Endothelial cell of umbilical vein (primary cell): ENCODE measurements around the gene RFX1. TPM values are rescaled to one million over a fixed set of nuclear protein-coding genes. Genes with fewer than 3 reads are reported as not detected.
A peak's percentile ranks its signal among the peaks of the same experiment; 100 is the strongest.

Source experiments
- BruUV-seq: library from RNA; stranded (reverse); fragments of 400-500 nt; replicated peaks from 2 replicates; lab custom pipeline; 2021; lab: Mats Ljungman, UMichigan
- CTCF ChIA-PET: fragments of 300-600, 350-600 bp; sonication (Branson Sonifier 250); formaldehyde crosslinking; loops from one replicate; lab custom pipeline; 2021; ENCODE audit warnings: antibody characterized with exemption, inconsistent platforms; lab: Charles Lee
- POLR2A ChIA-PET: fragments of 300-600, 350-600 bp; sonication (Branson Sonifier 250); formaldehyde crosslinking; loops from one replicate; lab custom pipeline; 2021; ENCODE audit warnings: antibody characterized with exemption, inconsistent platforms; lab: Charles Lee
- DNase-seq: peaks from one replicate; pipeline ENCODE4 v3.0.0-alpha.2; 2011; ENCODE audit warnings: low read depth, low spot score
- FAIRE-seq: peaks from 2 replicates; lab custom pipeline; 2011; peaks lifted over from hg19 to GRCh38; lab: Jason Lieb, UNC
- H2AFZ ChIP-seq: 2 replicates; pipeline ENCODE4 v1.6.0; 2012; ENCODE audit warnings: low read depth, low read length, control low read depth, inconsistent platforms
- H3K27ac ChIP-seq: 2 replicates; pipeline ENCODE4 v1.5.1; 2011; ENCODE audit warnings: low read depth, mild to moderate bottlenecking, control low read depth, low read length, moderate library complexity; ENCODE audit not compliant: insufficient read depth
- H3K27me3 ChIP-seq, 2 experiments: 2 replicates each; pipeline versions ENCODE4 v1.6.0 to v1.6.1; 2011; ENCODE audit warnings: low read length in 2 of 2, mixed read lengths in 1 of 2; ENCODE audit not compliant: control insufficient read depth in 2 of 2, insufficient read depth in 2 of 2
- H3K36me3 ChIP-seq, 2 experiments: 2 replicates in 1 of 2; 3 replicates in 1 of 2; pipeline ENCODE4 v1.5.1; 2011; ENCODE audit warnings: low read length in 2 of 2, mild to moderate bottlenecking in 1 of 2, moderate library complexity in 1 of 2; ENCODE audit not compliant: control insufficient read depth in 2 of 2, insufficient read depth in 2 of 2; ENCODE audit errors: extremely low read depth in 1 of 2
- H3K4me1 ChIP-seq: 3 replicates; pipeline ENCODE4 v1.5.1; 2011; ENCODE audit warnings: mild to moderate bottlenecking, low read length; ENCODE audit not compliant: control insufficient read depth, insufficient read depth; ENCODE audit errors: extremely low read depth
- H3K4me2 ChIP-seq: 2 replicates; pipeline ENCODE4 v1.6.1; 2011; ENCODE audit warnings: low read length, control low read depth, mixed read lengths; ENCODE audit not compliant: insufficient read depth
- H3K4me3 ChIP-seq, 3 experiments: fragments of 200-600 bp in 1 of 3; sonication (generic), shearing (Covaris generic) in 1 of 3; replicated peaks in 1 of 3; 2 replicates each; pipeline ENCODE4 v1.5.1; 2011 to 2016; ENCODE audit warnings: control low read depth in 3 of 3, low read length in 3 of 3, mild to moderate bottlenecking in 2 of 3, inconsistent platforms in 1 of 3, low read depth in 1 of 3, moderate library complexity in 1 of 3; ENCODE audit not compliant: insufficient read depth in 1 of 3
- H3K79me2 ChIP-seq: 2 replicates; pipeline ENCODE4 v1.6.0; 2012; ENCODE audit warnings: low read length, inconsistent platforms; ENCODE audit not compliant: control insufficient read depth, insufficient read depth
- H3K9ac ChIP-seq: replicated peaks from 2 replicates; pipeline ENCODE3; 2011; ENCODE audit warnings: low read length, control low read depth; ENCODE audit not compliant: insufficient read depth; ENCODE audit errors: extremely low read depth
- H3K9me1 ChIP-seq: replicated peaks from 3 replicates; pipeline ENCODE4 v1.6.0; 2011; ENCODE audit warnings: mild to moderate bottlenecking, low read length; ENCODE audit not compliant: control insufficient read depth, insufficient read depth; ENCODE audit errors: extremely low read depth
- H3K9me3 ChIP-seq: replicated peaks from 2 replicates; pipeline ENCODE4 v1.5.1; 2012; ENCODE audit warnings: low read length, inconsistent platforms; ENCODE audit not compliant: control insufficient read depth, insufficient read depth
- H4K20me1 ChIP-seq: replicated peaks from 2 replicates; pipeline ENCODE3; 2011; ENCODE audit warnings: mild to moderate bottlenecking, low read length; ENCODE audit not compliant: control insufficient read depth, insufficient read depth; ENCODE audit errors: extremely low read depth
- CTCF ChIP-seq, 2 donors: IDR thresholded peaks; 1 replicate in 1 of 2; 2 replicates in 1 of 2; pipeline ENCODE4 v1.5.1; 2011; ENCODE audit warnings: low read length in 2 of 2, mild to moderate bottlenecking in 2 of 2, moderate library complexity in 2 of 2, control low read depth in 1 of 2, inconsistent platforms in 1 of 2, low read depth in 1 of 2; ENCODE audit not compliant: insufficient read depth in 1 of 2; ENCODE audit errors: extremely low read depth in 1 of 2
- EZH2 ChIP-seq: IDR thresholded peaks from 2 replicates; pipeline ENCODE4 v1.6.1; 2012; ENCODE audit warnings: borderline replicate concordance, low read depth, mild to moderate bottlenecking, moderate library complexity, low read length, inconsistent platforms; ENCODE audit not compliant: severe bottlenecking
- FOS ChIP-seq: IDR thresholded peaks from 2 replicates; pipeline ENCODE4 v1.6.1; 2011; ENCODE audit warnings: mild to moderate bottlenecking, low read length, moderate library complexity, borderline replicate concordance; ENCODE audit not compliant: insufficient read depth
- GATA2 ChIP-seq: IDR thresholded peaks from 2 replicates; pipeline ENCODE4 v1.7.0; 2011; ENCODE audit warnings: low read depth, mild to moderate bottlenecking, moderate library complexity, mixed read lengths, low read length; ENCODE audit not compliant: insufficient read length, insufficient read depth
- JUN ChIP-seq: IDR thresholded peaks from 2 replicates; pipeline ENCODE4 v1.6.1; 2011; ENCODE audit warnings: borderline replicate concordance, low read depth; ENCODE audit not compliant: insufficient read length, insufficient read depth
- MAX ChIP-seq: IDR thresholded peaks from 2 replicates; pipeline ENCODE4 v1.6.1; 2011; ENCODE audit not compliant: insufficient read depth, insufficient read length
- MYC ChIP-seq: IDR thresholded peaks from one replicate; pipeline ENCODE4 v1.6.1; 2011; ENCODE audit warnings: mild to moderate bottlenecking, low read depth, low read length
- POLR2A ChIP-seq: IDR thresholded peaks from 2 replicates; pipeline ENCODE4 v1.6.1; 2012; ENCODE audit warnings: low read depth, mild to moderate bottlenecking, control low read depth, low read length
- POLR2AphosphoS5 ChIP-seq: IDR thresholded peaks from 2 replicates; pipeline ENCODE4 v1.6.1; 2012; ENCODE audit warnings: low read depth, mild to moderate bottlenecking, control low read depth, low read length, moderate library complexity; ENCODE audit not compliant: insufficient read depth
- dilution Hi-C: fragments of 300-500 bp; cut with MboI; formaldehyde crosslinking; loops from one replicate; pipeline ENCODE4 v1.15.0; 2019; ENCODE audit warnings: low sequenced_read_pairs; ENCODE audit not compliant: extremely low pct_ligation_motif_present
- intact Hi-C: fragments of 100-400 bp; cut with micrococcal nuclease; formaldehyde crosslinking; loops from one replicate; pipeline ENCODE4 v1.10.0; 2022
- polyA plus RNA-seq, 4 experiments: library from polyadenylated mRNA; depleted of rRNA in 3 of 4; stranded (reverse) in 3 of 4; unstranded in 1 of 4; fragments of >200 nt; gene quantifications; 2 replicates each; pipeline versions ENCODE4 v1.2.1 to v1.2.3, GENCODE V29; 2011 to 2012; ENCODE audit warnings: missing spikeins in 1 of 4
- total RNA-seq: library from RNA; stranded (reverse); gene quantifications from 2 replicates; pipeline ENCODE4 v1.2.3, GENCODE V29; 2021

The RFX1 gene
- total and polyA plus RNA-seq, 2 donors (not counting 3 experiments of a cell fraction or from before 2014, with no cell fraction given), result 2.3 to 14.7 TPM

DNA sequence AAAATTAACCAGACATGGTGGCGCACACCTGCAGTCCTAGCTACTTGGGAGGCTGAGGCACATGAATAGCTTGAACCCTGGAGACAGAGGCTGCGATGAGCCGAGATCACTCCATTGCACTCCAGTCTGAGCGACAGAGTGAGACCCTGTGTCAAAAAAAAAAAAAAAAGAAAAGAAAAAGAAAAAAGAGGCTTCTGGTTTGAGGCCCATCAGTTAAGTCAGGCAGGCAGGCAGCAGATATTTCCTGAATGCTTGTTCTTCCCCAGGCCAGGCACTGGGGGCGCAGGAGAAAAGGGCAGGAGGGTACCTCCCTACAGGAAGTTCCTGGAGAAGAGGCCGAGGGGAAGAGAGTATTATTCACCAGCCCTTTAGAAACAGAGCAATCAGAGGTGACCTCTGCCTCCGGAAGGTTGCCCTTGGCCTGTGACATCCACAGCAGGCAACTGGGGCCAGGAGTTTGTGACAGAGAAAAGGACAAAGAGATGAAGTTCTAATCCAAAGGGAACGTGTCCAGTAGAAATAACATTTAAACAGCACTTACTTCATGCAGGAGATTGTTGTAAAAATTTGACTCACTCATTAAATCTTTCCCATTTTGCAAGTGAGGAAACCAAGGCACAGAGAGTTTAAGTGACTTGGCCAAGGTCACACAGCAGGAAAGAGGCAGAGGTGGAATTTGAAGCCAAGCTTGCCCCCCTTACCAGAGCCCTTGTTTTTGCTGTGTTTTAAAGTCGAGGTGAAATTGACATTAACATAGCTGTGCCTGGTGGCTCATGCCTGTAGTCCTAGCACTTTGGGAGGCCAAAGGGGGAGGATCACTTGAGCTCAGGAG lies 17.5 kb upstream of the RFX1 start:
- no peak overlapping the region for H2AFZ ChIP-seq
- DNase-seq (peak; percentile 83), FAIRE-seq (peak; percentile 92)
- ChIA-PET CTCF (interaction anchor here (0.6 to 2.7 kb wide), 9 partner anchors 8 to 118 kb away, joined by 3 to 25 read pairs (median 4); partner anchors contain the start of genes IL27RA and RFX1), POLR2A (no interaction called here)
- no peaks in the 10 kb centered on the region for H3K79me2 ChIP-seq
- H3K27me3 ChIP-seq, result peaks cover 0 to 5% of the 10 kb centered on the region in 2 experiments
- H3K9ac ChIP-seq, result no peak overlapping the region
- no peaks in the 10 kb centered on the region for H3K36me3 ChIP-seq
- no peak overlapping the region for H3K4me2 ChIP-seq
- no peak for TF ChIP-seq EZH2
- no peak for TF ChIP-seq POLR2A
- no peak for TF ChIP-seq MAX
- no peak for TF ChIP-seq MYC
- TF ChIP-seq JUN, result no peak
- peak in 1 of 2 donors; percentile 48 for TF ChIP-seq CTCF (IDR thresholded peaks at IDR 0.05; ENCODE audit: extremely low read depth in 1 of 2, insufficient read depth in 1 of 2, low read depth in 1 of 2, low read length in 2 of 2)
- peak; percentile 83 for TF ChIP-seq GATA2
- TF ChIP-seq FOS, result peak; percentile 52
- no peak for TF ChIP-seq POLR2AphosphoS5
- no TSS peak for BruUV-seq
- no peak overlapping the region for H3K27ac ChIP-seq
- intact Hi-C loops (no loop called here), dilution Hi-C loops (no loop called here)
- H4K20me1 ChIP-seq, result no peaks in the 10 kb centered on the region
- H3K4me3 ChIP-seq, result no peak overlapping the region
- H3K9me3 ChIP-seq, result no peaks in the 10 kb centered on the region
- peaks cover 6% of the 10 kb centered on the region for H3K4me1 ChIP-seq
- no peaks in the 10 kb centered on the region for H3K9me1 ChIP-seq
